WTC11 (cell line): ENCODE measurements around the gene CACNA2D1. TPM values are rescaled to one million over a fixed set of nuclear protein-coding genes. Genes with fewer than 3 reads are reported as not detected.

ENCODE experiments used
- ATAC-seq: fragments of 200-7000 bp; cut with Tn5 transposase; 2 replicates; pipeline ENCODE4 v1.10.0; 2021; ENCODE audit warnings: mild to moderate bottlenecking, moderate library complexity
- CTCF ChIA-PET: fragments of 300-600 bp; sonication (Branson Sonifier 250); formaldehyde crosslinking; loops from one replicate; lab custom pipeline; 2021; ENCODE audit warnings: antibody characterized with exemption; lab: Charles Lee
- POLR2A ChIA-PET: fragments of 350-600 bp; sonication (Branson Sonifier 250); formaldehyde crosslinking; loops from one replicate; lab custom pipeline; 2021; ENCODE audit warnings: antibody characterized with exemption; lab: Charles Lee
- DNase-seq: peaks from one replicate; pipeline ENCODE4 v3.0.0; 2021; ENCODE audit warnings: low spot score
- H3K27ac Mint-ChIP-seq: 2 replicates; pipeline ENCODE4 v1.8.0; 2021; ENCODE audit warnings: mixed read lengths
- H3K27me3 Mint-ChIP-seq: 2 replicates; pipeline ENCODE4 v1.8.0; 2021; ENCODE audit warnings: low read depth, mild to moderate bottlenecking, moderate library complexity, mixed read lengths
- H3K36me3 Mint-ChIP-seq: 2 replicates; pipeline ENCODE4 v1.8.0; 2021; ENCODE audit warnings: mixed read lengths
- H3K4me1 Mint-ChIP-seq: 2 replicates; pipeline ENCODE4 v1.8.0; 2022; ENCODE audit warnings: mixed read lengths
- H3K4me3 Mint-ChIP-seq: 2 replicates; pipeline ENCODE4 v1.8.0; 2021; ENCODE audit warnings: mild to moderate bottlenecking, moderate library complexity, mixed read lengths
- H3K9me3 Mint-ChIP-seq: 2 replicates; pipeline ENCODE4 v1.8.0; 2021; ENCODE audit warnings: mixed read lengths
- CBFB ChIP-seq: sonication (generic); formaldehyde crosslinking; IDR thresholded peaks from 2 replicates; pipeline ENCODE4 v1.8.1; 2022; ENCODE audit warnings: mild to moderate bottlenecking, low read depth, missing genetic modification reagents
- CREB1 ChIP-seq: sonication (generic); formaldehyde crosslinking; IDR thresholded peaks from 2 replicates; pipeline ENCODE4 v1.8.0; 2023; ENCODE audit warnings: mild to moderate bottlenecking, missing genetic modification reagents
- ESRRA ChIP-seq: sonication (generic); formaldehyde crosslinking; IDR thresholded peaks from 2 replicates; pipeline ENCODE4 v1.8.1; 2022; ENCODE audit warnings: mild to moderate bottlenecking, missing genetic modification reagents, borderline replicate concordance
- FOXJ3 ChIP-seq: sonication (generic); formaldehyde crosslinking; IDR thresholded peaks from 2 replicates; pipeline ENCODE4 v1.9.0; 2021; ENCODE audit warnings: missing genetic modification reagents, mild to moderate bottlenecking, borderline replicate concordance
- HMGA2 ChIP-seq: fragments of 250-450 bp; sonication (Bioruptor Pico); IDR thresholded peaks from 2 replicates; pipeline ENCODE4 v1.4.0; 2021; ENCODE audit warnings: mild to moderate bottlenecking, moderate library complexity
- KAT7 ChIP-seq: sonication (generic); formaldehyde crosslinking; IDR thresholded peaks from 2 replicates; pipeline ENCODE4 v1.8.1; 2023; ENCODE audit warnings: missing genetic modification reagents, mild to moderate bottlenecking, borderline replicate concordance
- RORB ChIP-seq: fragments of 250-450 bp; sonication (Bioruptor Pico); IDR thresholded peaks from 2 replicates; pipeline ENCODE4 v1.9.0; 2021; ENCODE audit warnings: mild to moderate bottlenecking
- TCF7 ChIP-seq: sonication (generic); formaldehyde crosslinking; IDR thresholded peaks from 2 replicates; pipeline ENCODE4 v1.8.0; 2022; ENCODE audit warnings: mild to moderate bottlenecking, low read depth, missing genetic modification reagents, moderate library complexity
- TP53 ChIP-seq: sonication (generic); formaldehyde crosslinking; IDR thresholded peaks from 2 replicates; pipeline ENCODE4 v1.8.1; 2023; ENCODE audit warnings: mild to moderate bottlenecking, missing genetic modification reagents
- ZNF121 ChIP-seq: sonication (generic); formaldehyde crosslinking; IDR thresholded peaks from 2 replicates; pipeline ENCODE4 v1.8.0; 2023; ENCODE audit warnings: missing genetic modification reagents
- ZNF138 ChIP-seq: sonication (generic); formaldehyde crosslinking; conservative IDR thresholded peaks from 2 replicates; pipeline ENCODE4 v1.8.1; 2022; ENCODE audit warnings: mild to moderate bottlenecking, moderate library complexity, missing genetic modification reagents
- ZNF396 ChIP-seq: fragments of 250-450 bp; sonication (Bioruptor Pico); IDR thresholded peaks from 2 replicates; pipeline ENCODE4 v1.8.0; 2021; ENCODE audit warnings: mild to moderate bottlenecking, moderate library complexity, borderline replicate concordance
- total RNA-seq: library from RNA; stranded (reverse); gene quantifications from 3 replicates; pipeline ENCODE4 v1.2.3, GENCODE V29; 2021
- TF ChIP-seq, protein P1 (sequence below): sonication (generic); formaldehyde crosslinking; IDR thresholded peaks from 2 replicates; pipeline ENCODE4 v1.8.0; 2023; ENCODE audit warnings: mild to moderate bottlenecking, missing genetic modification reagents
- TF ChIP-seq, protein P2 (sequence below): fragments of 250-450 bp; sonication (Bioruptor Pico); IDR thresholded peaks from 2 replicates; pipeline ENCODE4 v1.9.0; 2021; ENCODE audit warnings: mild to moderate bottlenecking, borderline replicate concordance
- TF ChIP-seq, protein P3 (sequence below): fragments of 250-450 bp; sonication (Bioruptor Pico); IDR thresholded peaks from 2 replicates; pipeline ENCODE4 v1.9.0; 2021; ENCODE audit warnings: moderate library complexity, mild to moderate bottlenecking, inconsistent platforms, borderline replicate concordance
- TF ChIP-seq, protein P4 (sequence below): sonication (generic); formaldehyde crosslinking; IDR thresholded peaks from 2 replicates; pipeline ENCODE4 v1.8.0; 2023; ENCODE audit warnings: missing genetic modification reagents

Gene CACNA2D1
- total RNA-seq, 1 experiment from 2014 or later = 33.3 TPM

DNA sequence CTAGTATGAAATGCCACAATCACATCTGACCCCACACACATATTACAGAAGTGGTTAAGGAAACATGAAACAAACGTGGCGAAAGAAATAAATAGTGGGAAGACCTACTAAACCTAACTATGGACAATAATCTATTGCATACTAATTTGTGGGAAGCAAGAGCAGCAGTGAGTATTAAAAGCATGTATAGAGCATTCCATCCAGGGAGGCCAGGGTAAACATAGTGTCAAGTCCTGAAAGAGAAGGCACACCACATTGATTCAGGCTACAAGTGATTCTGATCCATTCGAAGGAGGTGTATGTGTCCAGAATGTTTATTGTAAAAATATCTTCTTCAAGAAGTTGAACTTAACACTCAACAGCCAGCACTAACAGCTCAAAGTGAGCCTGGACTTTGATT lies 29.2 kb downstream of the CACNA2D1 start:
- ATAC-seq (no peak), DNase-seq (no peak)
- Mint-ChIP-seq H3K27me3 (no peaks in the 10 kb centered on the region), H3K4me1 (peaks cover 24% of the 10 kb centered on the region), H3K36me3 (peaks cover 10% of the 10 kb centered on the region), H3K4me3 (no peak overlapping the region), H3K27ac (no peak overlapping the region), H3K9me3 (peaks cover 11% of the 10 kb centered on the region)
- POLR2A ChIA-PET = no interaction called here
- CTCF ChIA-PET = no interaction called here
- TF ChIP-seq, protein P1, sequence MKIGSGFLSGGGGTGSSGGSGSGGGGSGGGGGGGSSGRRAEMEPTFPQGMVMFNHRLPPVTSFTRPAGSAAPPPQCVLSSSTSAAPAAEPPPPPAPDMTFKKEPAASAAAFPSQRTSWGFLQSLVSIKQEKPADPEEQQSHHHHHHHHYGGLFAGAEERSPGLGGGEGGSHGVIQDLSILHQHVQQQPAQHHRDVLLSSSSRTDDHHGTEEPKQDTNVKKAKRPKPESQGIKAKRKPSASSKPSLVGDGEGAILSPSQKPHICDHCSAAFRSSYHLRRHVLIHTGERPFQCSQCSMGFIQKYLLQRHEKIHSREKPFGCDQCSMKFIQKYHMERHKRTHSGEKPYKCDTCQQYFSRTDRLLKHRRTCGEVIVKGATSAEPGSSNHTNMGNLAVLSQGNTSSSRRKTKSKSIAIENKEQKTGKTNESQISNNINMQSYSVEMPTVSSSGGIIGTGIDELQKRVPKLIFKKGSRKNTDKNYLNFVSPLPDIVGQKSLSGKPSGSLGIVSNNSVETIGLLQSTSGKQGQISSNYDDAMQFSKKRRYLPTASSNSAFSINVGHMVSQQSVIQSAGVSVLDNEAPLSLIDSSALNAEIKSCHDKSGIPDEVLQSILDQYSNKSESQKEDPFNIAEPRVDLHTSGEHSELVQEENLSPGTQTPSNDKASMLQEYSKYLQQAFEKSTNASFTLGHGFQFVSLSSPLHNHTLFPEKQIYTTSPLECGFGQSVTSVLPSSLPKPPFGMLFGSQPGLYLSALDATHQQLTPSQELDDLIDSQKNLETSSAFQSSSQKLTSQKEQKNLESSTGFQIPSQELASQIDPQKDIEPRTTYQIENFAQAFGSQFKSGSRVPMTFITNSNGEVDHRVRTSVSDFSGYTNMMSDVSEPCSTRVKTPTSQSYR = no peak
- TF ChIP-seq ESRRA (CRISPR knock-in tag) = no peak

DNA sequence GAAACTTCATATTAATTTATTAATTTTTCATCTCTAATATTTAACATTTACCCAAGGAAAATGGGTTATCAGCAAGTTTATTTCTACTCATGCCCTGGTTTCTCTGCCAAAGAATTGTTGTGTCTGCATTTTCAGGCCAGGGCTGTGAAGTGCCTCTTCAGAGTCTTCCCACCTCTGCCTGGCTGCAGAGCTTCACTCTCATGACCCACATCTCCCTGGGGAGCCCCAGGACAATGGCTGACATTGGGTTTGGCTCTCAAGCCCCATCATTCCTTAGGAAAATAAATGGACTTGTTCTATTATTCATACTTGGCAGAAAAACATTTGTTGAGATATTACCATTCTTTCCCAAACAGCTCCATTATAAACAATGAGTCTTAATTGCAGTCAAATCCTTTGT lies 30.3 kb downstream of the CACNA2D1 start:
- TF ChIP-seq FOXJ3 (CRISPR knock-in tag) (no peak), CREB1 (CRISPR knock-in tag) (no peak), ZNF138 (CRISPR knock-in tag) (no peak), RORB (no peak), CBFB (CRISPR knock-in tag) (no peak), HMGA2 (CRISPR knock-in tag) (no peak), TCF7 (no peak), TP53 (CRISPR knock-in tag) (no peak), ZNF396 (CRISPR knock-in tag) (no peak), ZNF121 (no peak), KAT7 (CRISPR knock-in tag) (no peak)
- TF ChIP-seq, protein P2, sequence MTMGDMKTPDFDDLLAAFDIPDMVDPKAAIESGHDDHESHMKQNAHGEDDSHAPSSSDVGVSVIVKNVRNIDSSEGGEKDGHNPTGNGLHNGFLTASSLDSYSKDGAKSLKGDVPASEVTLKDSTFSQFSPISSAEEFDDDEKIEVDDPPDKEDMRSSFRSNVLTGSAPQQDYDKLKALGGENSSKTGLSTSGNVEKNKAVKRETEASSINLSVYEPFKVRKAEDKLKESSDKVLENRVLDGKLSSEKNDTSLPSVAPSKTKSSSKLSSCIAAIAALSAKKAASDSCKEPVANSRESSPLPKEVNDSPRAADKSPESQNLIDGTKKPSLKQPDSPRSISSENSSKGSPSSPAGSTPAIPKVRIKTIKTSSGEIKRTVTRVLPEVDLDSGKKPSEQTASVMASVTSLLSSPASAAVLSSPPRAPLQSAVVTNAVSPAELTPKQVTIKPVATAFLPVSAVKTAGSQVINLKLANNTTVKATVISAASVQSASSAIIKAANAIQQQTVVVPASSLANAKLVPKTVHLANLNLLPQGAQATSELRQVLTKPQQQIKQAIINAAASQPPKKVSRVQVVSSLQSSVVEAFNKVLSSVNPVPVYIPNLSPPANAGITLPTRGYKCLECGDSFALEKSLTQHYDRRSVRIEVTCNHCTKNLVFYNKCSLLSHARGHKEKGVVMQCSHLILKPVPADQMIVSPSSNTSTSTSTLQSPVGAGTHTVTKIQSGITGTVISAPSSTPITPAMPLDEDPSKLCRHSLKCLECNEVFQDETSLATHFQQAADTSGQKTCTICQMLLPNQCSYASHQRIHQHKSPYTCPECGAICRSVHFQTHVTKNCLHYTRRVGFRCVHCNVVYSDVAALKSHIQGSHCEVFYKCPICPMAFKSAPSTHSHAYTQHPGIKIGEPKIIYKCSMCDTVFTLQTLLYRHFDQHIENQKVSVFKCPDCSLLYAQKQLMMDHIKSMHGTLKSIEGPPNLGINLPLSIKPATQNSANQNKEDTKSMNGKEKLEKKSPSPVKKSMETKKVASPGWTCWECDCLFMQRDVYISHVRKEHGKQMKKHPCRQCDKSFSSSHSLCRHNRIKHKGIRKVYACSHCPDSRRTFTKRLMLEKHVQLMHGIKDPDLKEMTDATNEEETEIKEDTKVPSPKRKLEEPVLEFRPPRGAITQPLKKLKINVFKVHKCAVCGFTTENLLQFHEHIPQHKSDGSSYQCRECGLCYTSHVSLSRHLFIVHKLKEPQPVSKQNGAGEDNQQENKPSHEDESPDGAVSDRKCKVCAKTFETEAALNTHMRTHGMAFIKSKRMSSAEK = no peak
- TF ChIP-seq, protein P1 = no peak
- TF ChIP-seq, protein P3, sequence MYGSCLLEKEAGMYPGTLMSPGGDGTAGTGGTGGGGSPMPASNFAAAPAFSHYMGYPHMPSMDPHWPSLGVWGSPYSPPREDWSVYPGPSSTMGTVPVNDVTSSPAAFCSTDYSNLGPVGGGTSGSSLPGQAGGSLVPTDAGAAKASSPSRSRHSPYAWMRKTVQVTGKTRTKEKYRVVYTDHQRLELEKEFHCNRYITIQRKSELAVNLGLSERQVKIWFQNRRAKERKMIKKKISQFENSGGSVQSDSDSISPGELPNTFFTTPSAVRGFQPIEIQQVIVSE (CRISPR knock-in tag) = no peak
- TF ChIP-seq, protein P4, sequence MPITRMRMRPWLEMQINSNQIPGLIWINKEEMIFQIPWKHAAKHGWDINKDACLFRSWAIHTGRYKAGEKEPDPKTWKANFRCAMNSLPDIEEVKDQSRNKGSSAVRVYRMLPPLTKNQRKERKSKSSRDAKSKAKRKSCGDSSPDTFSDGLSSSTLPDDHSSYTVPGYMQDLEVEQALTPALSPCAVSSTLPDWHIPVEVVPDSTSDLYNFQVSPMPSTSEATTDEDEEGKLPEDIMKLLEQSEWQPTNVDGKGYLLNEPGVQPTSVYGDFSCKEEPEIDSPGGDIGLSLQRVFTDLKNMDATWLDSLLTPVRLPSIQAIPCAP (CRISPR knock-in tag) = no peak
- ATAC-seq (peak; percentile 88), DNase-seq (peak; percentile 18)
- ChIA-PET POLR2A (no interaction called here), CTCF (no interaction called here)
- H3K27ac Mint-ChIP-seq = peak overlapping the region; percentile 28; the same call in 1 of the 2 replicates
- H3K27me3 Mint-ChIP-seq = no peaks in the 10 kb centered on the region
- H3K4me3 Mint-ChIP-seq = no peak overlapping the region
- H3K4me1 Mint-ChIP-seq = peaks cover 24% of the 10 kb centered on the region
- peaks cover 7% of the 10 kb centered on the region for H3K36me3 Mint-ChIP-seq
- H3K9me3 Mint-ChIP-seq = peaks cover 8% of the 10 kb centered on the region; the same call in 1 of the 2 replicates
